NCI-H774 (cell line): ENCODE results near the gene SGTA.
A peak's percentile ranks its signal among the peaks of the same experiment; 100 is the strongest.

Source experiments
- DNase-seq: peaks from one replicate; lab custom pipeline; 2025; lab: John Stamatoyannopoulos, UW

SGTA gene

DNA sequence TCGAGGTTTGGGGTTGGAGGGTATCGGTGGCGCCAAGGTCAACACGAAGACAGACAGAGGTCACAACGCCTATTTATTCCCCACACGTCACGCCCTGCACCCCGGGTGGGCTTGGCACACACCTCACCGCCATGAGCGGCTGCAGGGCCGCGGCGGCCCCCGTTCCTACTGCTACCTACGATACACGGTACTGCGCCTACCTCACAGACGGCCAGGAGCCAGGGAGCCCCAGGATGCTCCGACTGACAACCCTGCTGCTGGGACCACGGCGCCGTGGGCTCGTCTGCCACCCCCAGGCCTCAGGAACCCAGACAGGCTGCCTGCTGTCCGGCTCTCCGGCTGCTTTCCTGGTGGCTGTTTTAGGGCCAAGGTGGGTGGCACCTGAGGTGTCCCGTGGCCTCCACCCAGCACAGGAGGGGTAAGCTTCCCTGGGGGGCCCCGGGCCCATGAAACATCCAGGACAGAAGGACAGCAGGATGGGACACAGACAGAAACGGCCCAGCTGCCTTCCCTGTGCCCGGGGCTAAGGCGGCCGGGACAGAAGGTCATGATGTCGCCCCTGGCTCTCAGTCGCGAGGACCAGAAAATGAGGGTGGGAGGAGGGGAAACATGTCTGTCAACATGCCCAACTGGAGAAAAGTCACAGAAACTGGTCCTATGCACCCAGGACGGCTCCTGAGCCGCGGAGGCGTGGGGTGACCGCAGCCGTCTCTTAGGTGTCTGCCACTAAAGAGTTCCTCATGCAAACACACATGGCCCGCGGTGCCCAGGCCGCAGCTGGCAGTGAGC, 28.2 kb downstream of the SGTA start:
- DNase-seq, result no peak

DNA sequence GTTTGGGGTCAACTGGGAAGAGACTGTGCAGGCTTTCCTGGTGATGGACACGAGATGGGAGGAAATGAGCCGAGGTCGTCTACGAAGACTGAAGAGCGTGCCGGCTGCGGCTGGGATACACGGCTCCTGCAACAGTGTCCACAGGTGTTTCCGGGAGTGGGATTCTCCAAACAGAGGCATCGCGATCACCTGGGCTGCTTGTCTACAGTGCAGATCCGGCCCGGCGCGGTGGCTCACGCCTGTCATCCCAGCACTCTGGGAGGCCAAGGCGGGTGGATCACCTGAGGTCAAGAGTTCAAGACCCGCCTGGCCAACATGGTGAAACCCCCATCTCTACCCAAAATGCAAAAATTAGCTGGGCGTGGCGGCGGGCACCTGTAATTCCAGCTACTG, 31.6 kb downstream of the SGTA start:
- DNase-seq, result no peak

DNA sequence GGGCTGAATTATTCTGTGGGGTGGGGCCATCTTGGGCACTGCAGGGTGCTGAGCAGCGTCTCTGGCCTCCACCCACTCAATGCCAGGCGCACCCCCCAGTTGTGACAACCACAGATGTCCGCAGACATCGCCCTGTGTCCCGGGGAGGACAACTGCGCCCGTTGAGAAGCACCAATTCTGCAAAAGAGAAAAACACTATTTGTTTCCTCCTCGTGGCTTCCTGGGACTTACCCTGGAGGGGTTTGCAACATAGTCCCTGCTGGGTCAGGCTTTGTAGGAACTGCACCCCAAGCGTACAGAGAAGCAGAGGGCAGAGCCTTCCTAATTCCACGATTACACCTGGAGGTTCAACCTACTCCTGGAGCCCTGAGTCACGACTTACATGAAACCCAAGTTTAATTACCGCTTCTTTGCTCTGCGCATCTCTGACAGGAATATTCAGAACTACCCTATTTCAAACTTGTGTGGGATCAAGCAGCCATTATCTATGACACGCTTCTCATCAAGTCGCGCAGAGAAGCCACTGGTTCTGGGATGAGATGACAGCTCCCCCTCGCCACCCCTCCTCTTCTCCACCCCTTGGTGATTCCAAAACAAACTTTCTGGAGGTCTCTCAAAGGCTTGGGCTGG, 32.1 kb downstream of the SGTA start:
- no peak for DNase-seq

DNA sequence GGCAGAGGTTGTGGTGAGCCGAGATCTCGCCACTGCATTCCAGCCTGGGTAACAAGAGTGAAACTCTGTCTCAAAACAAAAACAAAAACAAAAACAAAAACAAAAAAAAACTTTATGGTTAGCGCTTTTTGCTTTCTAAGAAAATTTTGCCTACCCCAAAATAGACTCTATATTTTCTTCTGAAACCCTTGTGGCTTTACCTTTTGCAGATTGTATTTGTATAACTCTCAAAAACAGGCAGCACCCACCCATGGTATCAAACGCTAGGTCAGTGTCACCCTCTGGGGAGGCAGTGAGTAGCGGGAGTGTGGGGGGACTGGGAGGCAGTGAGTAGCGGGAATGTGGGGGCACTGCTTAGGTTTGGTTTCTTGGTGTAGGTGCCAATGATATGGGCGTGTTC, 35.7 kb downstream of the SGTA start:
- no peak for DNase-seq

GRCh38 chr19:2744113-2744512, 39.0 kb downstream of the SGTA start:
- no peak for DNase-seq

DNA sequence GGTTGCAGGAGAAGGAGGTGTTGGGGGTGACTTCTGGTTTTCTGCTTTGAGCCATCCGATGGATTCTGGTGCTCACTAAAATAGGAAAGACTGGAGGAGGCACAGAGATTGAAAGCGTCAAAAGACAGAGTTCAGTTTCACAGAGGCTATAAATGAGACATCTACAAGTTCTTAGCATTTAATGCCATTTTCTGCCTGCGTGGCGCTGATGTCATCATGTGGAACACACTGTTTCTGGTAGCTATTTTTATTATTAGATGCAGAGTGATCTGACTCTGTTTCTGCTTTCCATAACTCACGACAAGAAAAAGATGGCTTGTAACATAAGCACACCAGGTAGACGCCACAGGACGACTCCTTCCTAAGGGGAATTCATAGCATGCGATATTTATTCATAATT, 40.0 kb downstream of the SGTA start:
- no peak for DNase-seq

GRCh38 chr19:2740314-2740656, 42.8 kb downstream of the SGTA start:
- DNase-seq, result no peak

DNA sequence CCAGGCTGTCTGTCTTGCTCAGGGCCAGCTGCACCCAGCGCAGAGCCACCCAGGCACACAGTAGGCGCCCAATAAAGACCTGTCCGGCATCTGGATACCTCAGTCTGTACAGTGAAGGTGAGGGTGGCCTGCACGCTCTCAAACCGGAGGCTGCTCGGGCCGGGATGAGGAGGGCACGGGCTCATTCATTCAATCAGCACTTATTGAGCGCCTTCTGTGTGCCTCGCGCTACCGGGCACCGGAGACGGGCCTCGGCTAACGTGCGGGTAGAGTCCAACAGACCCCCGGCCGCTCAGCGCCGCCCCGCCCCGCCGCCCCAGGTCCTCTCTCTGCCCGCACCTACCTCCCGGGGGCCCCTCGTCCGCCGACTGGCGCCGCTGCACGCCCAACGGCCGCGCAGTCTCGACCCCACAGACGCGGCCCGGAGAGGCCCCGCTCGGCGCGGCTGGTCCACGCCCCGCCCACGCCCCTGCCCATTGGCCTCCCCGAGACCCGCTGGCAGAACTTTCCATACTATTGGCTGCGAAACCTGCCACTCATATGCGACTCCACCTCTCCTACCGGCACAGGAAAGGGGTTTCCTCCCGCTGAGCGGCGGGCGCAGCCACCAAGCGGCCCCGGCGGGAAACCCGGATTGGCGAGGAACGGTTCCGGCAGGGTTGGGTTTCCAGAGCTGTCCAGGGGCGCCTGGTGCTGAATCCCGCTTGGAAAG, 43.3 kb downstream of the SGTA start, which contains the start of gene SLC39A3:
Gene SLC39A3 (minus strand): TSS at position 416 of the 712 bp plus-strand sequence. CDS start 2,760 bp downstream, outside the sequence.
- DNase-seq, result peak; percentile 96

DNA sequence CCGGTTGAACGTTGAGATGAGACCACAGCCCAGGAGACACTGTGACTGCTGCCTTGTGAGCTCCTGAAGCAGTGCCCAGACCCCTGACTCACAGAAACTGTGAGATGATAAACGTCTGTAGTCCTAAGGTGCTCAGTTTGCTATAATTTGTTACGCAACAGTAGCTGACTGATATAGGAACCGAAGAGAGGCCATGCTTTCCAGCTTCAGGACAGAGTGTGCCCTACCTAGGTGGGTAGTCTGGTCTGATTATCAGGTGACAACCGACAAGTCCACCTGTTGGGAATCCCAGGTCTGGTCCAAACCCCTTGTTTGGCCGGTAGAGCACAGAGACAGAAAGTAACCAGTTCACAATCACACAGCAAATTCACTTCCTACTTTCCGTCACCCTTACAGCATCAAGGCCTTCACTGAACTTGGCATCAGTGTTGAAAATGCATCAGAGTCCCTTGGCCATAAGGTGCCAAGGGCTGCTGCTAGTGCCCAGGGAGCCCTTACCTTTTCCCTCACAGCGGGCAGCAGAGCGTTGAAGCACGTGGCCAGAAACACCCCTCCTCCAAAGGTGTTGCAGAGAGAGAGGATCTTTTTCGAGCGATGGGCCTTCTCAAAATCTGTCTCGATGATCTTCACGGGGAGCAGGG, 46.4 kb downstream of the SGTA start:
- no peak for DNase-seq

- no peak for DNase-seq
Measured at GRCh38 chr19:2735374-2735773, 47.7 kb downstream of the SGTA start.

DNA sequence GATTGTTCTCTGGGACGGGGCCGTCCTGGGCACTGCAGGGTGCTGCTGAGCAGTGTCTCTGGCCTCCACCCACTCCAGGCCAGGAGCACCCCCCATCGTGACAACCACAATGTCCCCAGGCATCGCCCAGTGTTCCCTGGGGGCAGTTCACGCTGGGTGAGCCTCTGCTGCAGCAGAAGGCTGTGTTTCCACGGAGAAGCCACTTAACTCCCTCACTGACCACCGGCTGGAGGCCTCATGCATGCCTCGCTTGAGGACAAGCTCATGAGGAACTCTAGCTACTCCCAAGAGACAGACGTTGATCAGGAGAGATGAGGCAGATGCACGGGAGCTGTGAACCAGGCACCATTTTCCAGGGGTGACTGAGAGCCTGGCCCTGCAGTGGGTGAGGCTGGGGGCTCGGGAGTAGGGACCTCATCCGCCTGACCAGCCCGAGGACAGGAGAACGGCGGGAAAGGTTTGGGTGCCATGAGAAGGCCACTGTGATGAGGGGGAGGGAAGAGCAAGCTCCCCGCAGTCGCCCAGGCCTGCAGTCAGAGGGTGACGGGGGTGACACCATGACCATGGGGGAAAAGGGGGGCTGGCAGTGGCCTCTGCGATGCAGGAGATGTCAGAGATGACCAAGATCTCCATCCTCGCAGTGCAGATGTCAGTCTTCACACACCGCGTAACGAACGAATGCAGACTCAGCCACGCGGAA, 48.3 kb downstream of the SGTA start:
- no peak for DNase-seq

DNA sequence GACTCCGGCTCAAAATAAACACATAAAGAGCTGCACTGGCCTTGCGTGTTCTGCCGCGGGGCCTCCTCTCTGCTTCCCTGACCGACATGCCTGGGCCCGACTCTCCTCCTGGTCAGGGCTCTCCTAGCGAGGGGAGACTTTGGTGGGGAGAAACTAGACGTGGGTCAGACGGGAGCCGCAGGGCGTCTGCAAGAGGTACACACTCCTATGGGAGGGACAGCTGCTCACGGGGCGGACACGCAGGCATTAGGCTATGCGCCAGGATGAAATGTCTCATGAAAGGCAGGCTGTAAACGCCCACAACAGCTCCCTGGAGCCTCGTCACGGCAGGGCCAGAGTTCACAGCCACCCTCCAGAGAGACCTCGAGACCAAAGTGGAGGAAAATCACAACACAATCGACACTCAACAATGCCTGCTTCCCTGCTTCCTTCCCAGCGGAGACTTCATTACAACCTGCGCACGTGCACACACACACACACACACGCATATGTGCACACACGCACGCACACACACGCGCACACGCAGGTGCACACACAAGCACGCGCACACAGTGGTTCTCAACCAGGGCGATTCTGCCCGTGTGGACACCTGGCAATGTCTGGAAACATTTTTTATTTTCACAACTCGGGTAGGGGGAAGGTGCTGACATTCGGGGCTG, 49.0 kb downstream of the SGTA start:
- no peak for DNase-seq

GRCh38 chr19:2732883-2733282, 50.2 kb downstream of the SGTA start:
- no peak for DNase-seq

GRCh38 chr19:2732157-2732725, 50.8 kb downstream of the SGTA start:
- DNase-seq, result no peak

GRCh38 chr19:2731181-2731995, 51.7 kb downstream of the SGTA start:
- DNase-seq, result no peak

DNA sequence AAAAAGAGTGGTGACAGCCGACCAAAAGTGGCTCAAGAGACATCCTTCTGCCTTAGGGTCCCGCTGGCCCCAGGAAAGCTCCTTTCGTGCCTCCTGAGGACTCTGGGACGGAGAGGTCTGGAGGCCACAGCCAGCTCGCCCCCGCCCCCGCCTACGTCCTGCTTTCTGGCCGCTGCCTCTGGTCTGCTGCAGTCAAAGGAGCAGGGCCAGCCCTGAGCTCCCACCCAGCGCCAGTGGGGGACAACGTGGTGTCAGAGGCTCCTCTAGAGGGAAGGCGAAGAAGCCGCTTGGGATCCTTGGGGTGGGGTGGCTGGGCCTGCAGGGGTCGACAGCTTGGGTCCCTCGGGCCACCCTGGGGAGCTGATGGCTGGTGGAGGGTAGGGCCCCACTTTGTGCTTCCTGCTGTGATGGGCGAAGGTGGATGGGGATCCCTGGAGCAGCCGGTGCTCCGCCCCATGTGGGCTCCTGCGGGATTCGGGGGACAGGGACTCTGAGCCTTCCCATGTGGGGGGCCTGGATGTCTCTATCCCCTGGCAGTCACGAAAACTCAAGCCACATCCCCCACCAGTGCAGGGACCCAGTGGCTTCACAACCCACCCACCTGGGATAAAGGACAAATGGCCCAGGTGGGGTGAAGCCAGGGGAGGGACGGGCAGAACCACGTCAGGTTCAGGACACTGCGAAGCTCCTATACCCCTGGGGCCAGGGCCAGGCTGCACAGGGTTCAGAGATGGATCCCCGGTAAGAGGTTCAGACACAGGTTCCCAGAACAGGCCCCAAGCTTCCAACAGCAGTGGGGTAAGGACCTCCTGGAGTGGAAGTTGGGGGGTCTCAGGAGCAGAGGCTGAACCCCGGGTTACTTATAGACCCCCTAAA, 52.9 kb downstream of the SGTA start:
- no peak for DNase-seq

- no peak for DNase-seq
Measured at GRCh38 chr19:2728783-2729387, 54.2 kb downstream of the SGTA start.

DNA sequence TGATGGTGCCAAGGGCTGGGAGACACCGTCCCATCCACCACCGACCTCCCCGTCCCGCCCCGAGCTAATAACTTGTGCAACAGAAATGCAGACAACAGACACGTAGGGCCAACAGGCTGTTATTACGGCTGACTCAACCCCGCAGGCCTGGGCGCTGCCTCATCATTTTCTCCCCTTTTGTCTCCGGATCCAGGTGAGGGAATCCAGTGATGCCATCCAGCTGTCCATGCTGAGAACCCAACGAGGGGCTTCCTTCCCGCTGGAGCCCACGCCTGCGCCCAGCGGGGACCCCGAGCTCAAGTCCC, 55.5 kb downstream of the SGTA start:
- DNase-seq, result no peak
